ENCODE data around the gene EDA. TPM values are rescaled to one million over a fixed set of nuclear protein-coding genes. Genes with fewer than 3 reads are reported as not detected.
A peak's percentile ranks its signal among the peaks of the same experiment; 100 is the strongest.

The EDA gene
- total RNA-seq, 3 donors from 2014 or later (not counting 1 experiment from before 2014, with no cell fraction given), result 0.50 to 0.65 TPM; not detected in 1

DNA sequence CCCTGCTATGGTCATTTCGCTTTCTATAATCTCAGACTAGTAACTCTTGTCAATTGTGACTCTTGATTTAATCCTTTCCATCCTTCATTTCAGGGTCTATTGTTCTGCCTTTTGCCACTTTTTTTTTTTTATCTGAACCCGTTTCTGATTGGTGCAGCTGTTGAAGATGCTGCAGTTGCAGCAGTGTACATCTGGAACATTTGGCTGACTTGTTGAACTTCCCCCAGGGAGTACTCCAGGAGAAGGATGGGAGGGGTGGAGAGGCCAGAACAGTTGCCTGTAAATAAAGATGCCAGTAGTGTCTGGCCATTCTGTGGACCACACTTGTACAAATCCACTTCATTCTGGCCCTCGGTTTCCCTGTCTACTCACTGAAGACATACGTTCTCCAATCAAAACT, 1.0 kb upstream of the EDA start:
- H3K27me3 ChIP-seq (ENCODE audit: control insufficient read depth, insufficient read depth, low read length), result peaks cover 3% of the 10 kb centered on the region
- peaks cover 5% of the 10 kb centered on the region for H3K4me1 ChIP-seq (ENCODE audit: control insufficient read depth, insufficient read depth, low read length)
- no peak overlapping the region for H3K4me3 Mint-ChIP-seq
- 75% methylated on average over 4 of the region's 4 CpGs for WGBS (ENCODE audit: insufficient coverage)
- no peak overlapping the region for H3K4me3 ChIP-seq (ENCODE audit: low read length)
- H3K27ac Mint-ChIP-seq, result no peak overlapping the region
- no peak overlapping the region for H3K27ac ChIP-seq (ENCODE audit: low read length)
- no peaks in the 10 kb centered on the region for H3K36me3 ChIP-seq (ENCODE audit: control insufficient read depth, insufficient read depth, low read length)
- H3K9me3 Mint-ChIP-seq, result no peaks in the 10 kb centered on the region
- no peak for ATAC-seq
- no peaks in the 10 kb centered on the region for H3K9me3 ChIP-seq (ENCODE audit: control insufficient read depth, insufficient read depth, low read length)
- H3K27me3 Mint-ChIP-seq (ENCODE audit: low read depth in 2 of 2), result peaks cover 16 to 19% of the 10 kb centered on the region in 2 donors
- H3K36me3 Mint-ChIP-seq, result no peaks in the 10 kb centered on the region
- H3K4me1 Mint-ChIP-seq, result no peaks in the 10 kb centered on the region
- intact Hi-C loops (cut with micrococcal nuclease), result no loop called here
- TF ChIP-seq, protein P1, sequence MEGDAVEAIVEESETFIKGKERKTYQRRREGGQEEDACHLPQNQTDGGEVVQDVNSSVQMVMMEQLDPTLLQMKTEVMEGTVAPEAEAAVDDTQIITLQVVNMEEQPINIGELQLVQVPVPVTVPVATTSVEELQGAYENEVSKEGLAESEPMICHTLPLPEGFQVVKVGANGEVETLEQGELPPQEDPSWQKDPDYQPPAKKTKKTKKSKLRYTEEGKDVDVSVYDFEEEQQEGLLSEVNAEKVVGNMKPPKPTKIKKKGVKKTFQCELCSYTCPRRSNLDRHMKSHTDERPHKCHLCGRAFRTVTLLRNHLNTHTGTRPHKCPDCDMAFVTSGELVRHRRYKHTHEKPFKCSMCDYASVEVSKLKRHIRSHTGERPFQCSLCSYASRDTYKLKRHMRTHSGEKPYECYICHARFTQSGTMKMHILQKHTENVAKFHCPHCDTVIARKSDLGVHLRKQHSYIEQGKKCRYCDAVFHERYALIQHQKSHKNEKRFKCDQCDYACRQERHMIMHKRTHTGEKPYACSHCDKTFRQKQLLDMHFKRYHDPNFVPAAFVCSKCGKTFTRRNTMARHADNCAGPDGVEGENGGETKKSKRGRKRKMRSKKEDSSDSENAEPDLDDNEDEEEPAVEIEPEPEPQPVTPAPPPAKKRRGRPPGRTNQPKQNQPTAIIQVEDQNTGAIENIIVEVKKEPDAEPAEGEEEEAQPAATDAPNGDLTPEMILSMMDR (IDR thresholded peaks at IDR 0.05), result no peak
- DNase-seq, result no peak

DNA sequence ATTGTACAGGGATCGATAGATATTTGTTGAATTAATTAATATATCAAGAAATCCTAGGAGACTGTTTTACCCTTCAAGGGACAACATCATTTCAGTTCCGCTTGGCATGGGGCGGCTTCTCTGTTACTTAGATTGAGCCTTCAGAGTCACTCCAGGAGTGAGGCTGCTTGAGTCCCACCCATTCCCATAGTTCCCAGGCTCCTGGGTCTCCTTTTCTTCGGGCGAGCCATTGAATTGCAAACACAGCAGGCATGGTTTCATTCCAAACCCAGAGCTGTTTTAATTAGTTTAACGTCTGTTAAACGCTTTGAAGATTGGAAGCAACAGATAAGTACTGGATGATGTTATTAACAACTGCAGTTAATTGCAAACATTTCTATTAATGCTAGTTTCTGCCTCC, 571 bp upstream of the EDA start:
- 44% methylated on average over 3 of the region's 7 CpGs for WGBS (ENCODE audit: insufficient coverage)

DNA sequence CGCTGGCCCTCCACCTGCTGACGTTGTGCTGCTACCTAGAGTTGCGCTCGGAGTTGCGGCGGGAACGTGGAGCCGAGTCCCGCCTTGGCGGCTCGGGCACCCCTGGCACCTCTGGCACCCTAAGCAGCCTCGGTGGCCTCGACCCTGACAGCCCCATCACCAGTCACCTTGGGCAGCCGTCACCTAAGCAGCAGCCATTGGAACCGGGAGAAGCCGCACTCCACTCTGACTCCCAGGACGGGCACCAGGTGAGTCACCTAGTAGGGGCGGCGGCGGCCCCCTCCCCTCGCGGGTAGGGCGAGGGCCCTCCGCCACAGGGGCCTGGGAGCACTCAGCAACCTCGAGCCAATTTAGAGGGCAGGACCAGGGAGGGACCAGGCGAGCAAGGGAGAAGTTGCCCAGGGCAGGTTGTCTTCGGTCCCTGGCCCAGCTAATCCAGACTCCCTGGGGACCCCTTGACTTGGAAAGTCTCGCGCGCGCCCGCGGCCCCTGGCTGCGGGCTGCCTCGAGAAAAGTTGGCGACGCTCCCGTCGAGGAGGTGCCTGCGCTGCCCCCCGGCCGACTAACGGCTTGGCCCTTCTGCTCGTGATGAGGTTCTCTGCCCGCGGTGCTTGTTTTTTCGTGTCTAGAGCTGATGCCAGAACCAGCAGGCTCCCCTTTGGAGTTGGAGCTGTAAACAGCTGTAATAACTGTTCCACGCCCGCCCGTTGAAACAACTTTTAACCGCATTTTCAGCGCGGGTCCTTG, 717 bp downstream of the EDA start:
- no peak overlapping the region for H3K4me3 ChIP-seq (ENCODE audit: low read length)
- 2% methylated on average over 53 of the region's 53 CpGs for whole genome bisulfite sequencing (ENCODE audit: insufficient coverage)
- peaks cover 16 to 19% of the 10 kb centered on the region in 2 donors for H3K27me3 Mint-ChIP-seq (ENCODE audit: low read depth in 2 of 2)
- TF ChIP-seq, protein P1 (IDR thresholded peaks at IDR 0.05), result no peak
- peak overlapping the region; percentile 79 for H3K4me3 Mint-ChIP-seq
- peak in 1 of 3 donors; percentile 25 for ATAC-seq
- H3K27me3 ChIP-seq (ENCODE audit: control insufficient read depth, insufficient read depth, low read length), result peaks cover 3% of the 10 kb centered on the region
- no peaks in the 10 kb centered on the region for H3K9me3 ChIP-seq (ENCODE audit: control insufficient read depth, insufficient read depth, low read length)
- H3K27ac Mint-ChIP-seq, result no peak overlapping the region
- no peaks in the 10 kb centered on the region for H3K36me3 ChIP-seq (ENCODE audit: control insufficient read depth, insufficient read depth, low read length)
- intact Hi-C loops (cut with micrococcal nuclease), result no loop called here
- no peaks in the 10 kb centered on the region for H3K9me3 Mint-ChIP-seq
- H3K36me3 Mint-ChIP-seq, result no peaks in the 10 kb centered on the region
- no peaks in the 10 kb centered on the region for H3K4me1 Mint-ChIP-seq
- DNase-seq, result peak in 1 of 2 donors; percentile 2
- H3K4me1 ChIP-seq (ENCODE audit: control insufficient read depth, insufficient read depth, low read length), result peaks cover 5% of the 10 kb centered on the region
- no peak overlapping the region for H3K27ac ChIP-seq (ENCODE audit: low read length)

More for the DNA sequence above, 571 bp upstream of the EDA start:
- Mint-ChIP-seq H3K36me3 (no peaks in the 10 kb centered on the region), H3K27ac (no peak overlapping the region), H3K4me3 (peak overlapping the region; percentile 6), H3K27me3 (ENCODE audit: low read depth in 2 of 2) (peaks cover 16 to 19% of the 10 kb centered on the region in 2 donors), H3K4me1 (no peaks in the 10 kb centered on the region), H3K9me3 (no peaks in the 10 kb centered on the region)
- H3K27me3 ChIP-seq (ENCODE audit: control insufficient read depth, insufficient read depth, low read length), result peaks cover 3% of the 10 kb centered on the region
- no peak overlapping the region for H3K27ac ChIP-seq (ENCODE audit: low read length)
- TF ChIP-seq, protein P1 (IDR thresholded peaks at IDR 0.05), result no peak
- ATAC-seq (no peak), DNase-seq (no peak)
- H3K4me3 ChIP-seq (ENCODE audit: low read length), result no peak overlapping the region
- peaks cover 5% of the 10 kb centered on the region for H3K4me1 ChIP-seq (ENCODE audit: control insufficient read depth, insufficient read depth, low read length)
- no peaks in the 10 kb centered on the region for H3K36me3 ChIP-seq (ENCODE audit: control insufficient read depth, insufficient read depth, low read length)
- H3K9me3 ChIP-seq (ENCODE audit: control insufficient read depth, insufficient read depth, low read length), result no peaks in the 10 kb centered on the region
- intact Hi-C loops (cut with micrococcal nuclease), result no loop called here
